Gastroesophageal sphincter (tissue), 3 donors: ENCODE data around the gene CYBA.

ENCODE experiments used
- POLR2A ChIP-seq, 2 donors: fragments of 450-650 bp; IDR thresholded peaks; one replicate each; pipeline ENCODE4 v1.6.1; 2017; ENCODE audit warnings: antibody characterized with exemption in 2 of 2, mild to moderate bottlenecking in 2 of 2, moderate library complexity in 1 of 2
- TF ChIP-seq, protein P1 (sequence below), 4 experiments: fragments of 200-600 bp in 2 of 4; fragments of 450-650 bp in 2 of 4; sonication (generic) in 1 of 4; IDR thresholded peaks; one replicate each; pipeline ENCODE4 v1.5.1; 2017 to 2019; ENCODE audit warnings: antibody characterized with exemption in 4 of 4, mild to moderate bottlenecking in 2 of 4, moderate library complexity in 2 of 4

DNA sequence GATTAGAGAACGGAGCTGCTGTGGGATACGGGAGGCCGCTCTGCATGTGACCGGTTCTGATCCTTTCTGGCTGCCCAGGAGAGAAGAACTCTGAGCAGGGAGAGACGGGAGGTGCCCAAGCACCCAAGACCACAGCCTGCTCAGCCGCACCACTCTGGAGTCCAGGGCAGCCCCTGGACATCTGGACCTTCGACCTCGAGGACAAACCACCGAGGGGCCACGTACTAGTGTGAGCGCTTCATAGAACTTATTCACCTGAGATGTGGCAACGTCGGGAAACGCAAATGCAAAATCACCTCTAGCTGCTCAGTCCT, 49.4 kb upstream of the CYBA start:
- TF ChIP-seq, protein P1, sequence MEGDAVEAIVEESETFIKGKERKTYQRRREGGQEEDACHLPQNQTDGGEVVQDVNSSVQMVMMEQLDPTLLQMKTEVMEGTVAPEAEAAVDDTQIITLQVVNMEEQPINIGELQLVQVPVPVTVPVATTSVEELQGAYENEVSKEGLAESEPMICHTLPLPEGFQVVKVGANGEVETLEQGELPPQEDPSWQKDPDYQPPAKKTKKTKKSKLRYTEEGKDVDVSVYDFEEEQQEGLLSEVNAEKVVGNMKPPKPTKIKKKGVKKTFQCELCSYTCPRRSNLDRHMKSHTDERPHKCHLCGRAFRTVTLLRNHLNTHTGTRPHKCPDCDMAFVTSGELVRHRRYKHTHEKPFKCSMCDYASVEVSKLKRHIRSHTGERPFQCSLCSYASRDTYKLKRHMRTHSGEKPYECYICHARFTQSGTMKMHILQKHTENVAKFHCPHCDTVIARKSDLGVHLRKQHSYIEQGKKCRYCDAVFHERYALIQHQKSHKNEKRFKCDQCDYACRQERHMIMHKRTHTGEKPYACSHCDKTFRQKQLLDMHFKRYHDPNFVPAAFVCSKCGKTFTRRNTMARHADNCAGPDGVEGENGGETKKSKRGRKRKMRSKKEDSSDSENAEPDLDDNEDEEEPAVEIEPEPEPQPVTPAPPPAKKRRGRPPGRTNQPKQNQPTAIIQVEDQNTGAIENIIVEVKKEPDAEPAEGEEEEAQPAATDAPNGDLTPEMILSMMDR (IDR thresholded peaks at IDR 0.05): no peak
- TF ChIP-seq POLR2A (IDR thresholded peaks at IDR 0.05): no peak
